ENCODE data around the gene SEMA3B. TPM values are rescaled to one million over a fixed set of nuclear protein-coding genes. Genes with fewer than 3 reads are reported as not detected.

Gene SEMA3B
- polyA plus RNA-seq, 3 donors = 0.56 TPM; not detected in 2

GRCh38 chr3:50318163-50318562 is 49.2 kb downstream of the SEMA3B start:
- Mint-ChIP-seq H3K4me3 (peak overlapping the region; percentile 66 to 85), H3K27ac (peak overlapping the region in 6 of 7 donors; percentile 15 to 92 (median 76))
- H3K27ac ChIP-seq (ENCODE audit: low read depth in 1 of 2, low read length in 2 of 2) = peak overlapping the region; percentile 18 to 81

GRCh38 chr3:50318615-50319014 is 49.7 kb downstream of the SEMA3B start:
- peak overlapping the region; percentile 66 to 85 for H3K4me3 Mint-ChIP-seq
- peak overlapping the region; percentile 18 to 81 for H3K27ac ChIP-seq (ENCODE audit: low read depth in 1 of 2, low read length in 2 of 2)
- H3K27me3 Mint-ChIP-seq (ENCODE audit: low read depth in 3 of 3) = peaks cover 0 to 8% (median 2%) of the 10 kb centered on the region in 3 donors
- peaks cover 0 to 29% of the 10 kb centered on the region in 2 donors for H3K36me3 ChIP-seq (replicated peaks in 1 of 2; ENCODE audit: control insufficient read depth in 1 of 2, insufficient read depth in 2 of 2, low read length in 2 of 2)
- H3K9ac ChIP-seq (ENCODE audit: insufficient read depth, low read length, poor library complexity, severe bottlenecking) = peak overlapping the region; percentile 54
- no peaks in the 10 kb centered on the region for H4K20me1 ChIP-seq (ENCODE audit: insufficient read depth, low read length)
- H3K36me3 Mint-ChIP-seq = peaks cover 22 to 35% of the 10 kb centered on the region in 2 donors
- H3K9me3 ChIP-seq (replicated peaks in 1 of 2; ENCODE audit: control insufficient read depth in 1 of 2, insufficient read depth in 1 of 2, low read length in 2 of 2) = no peaks in the 10 kb centered on the region
- H3K4me1 Mint-ChIP-seq = peaks cover 63% of the 10 kb centered on the region
- no peaks in the 10 kb centered on the region for H3K9me3 Mint-ChIP-seq
- peaks cover 21% of the 10 kb centered on the region for H3K79me2 ChIP-seq (ENCODE audit: insufficient read depth, low read length)
- 23% methylated on average over 8 of the region's 10 CpGs for WGBS (ENCODE audit: insufficient coverage)
- TF ChIP-seq, protein P1, sequence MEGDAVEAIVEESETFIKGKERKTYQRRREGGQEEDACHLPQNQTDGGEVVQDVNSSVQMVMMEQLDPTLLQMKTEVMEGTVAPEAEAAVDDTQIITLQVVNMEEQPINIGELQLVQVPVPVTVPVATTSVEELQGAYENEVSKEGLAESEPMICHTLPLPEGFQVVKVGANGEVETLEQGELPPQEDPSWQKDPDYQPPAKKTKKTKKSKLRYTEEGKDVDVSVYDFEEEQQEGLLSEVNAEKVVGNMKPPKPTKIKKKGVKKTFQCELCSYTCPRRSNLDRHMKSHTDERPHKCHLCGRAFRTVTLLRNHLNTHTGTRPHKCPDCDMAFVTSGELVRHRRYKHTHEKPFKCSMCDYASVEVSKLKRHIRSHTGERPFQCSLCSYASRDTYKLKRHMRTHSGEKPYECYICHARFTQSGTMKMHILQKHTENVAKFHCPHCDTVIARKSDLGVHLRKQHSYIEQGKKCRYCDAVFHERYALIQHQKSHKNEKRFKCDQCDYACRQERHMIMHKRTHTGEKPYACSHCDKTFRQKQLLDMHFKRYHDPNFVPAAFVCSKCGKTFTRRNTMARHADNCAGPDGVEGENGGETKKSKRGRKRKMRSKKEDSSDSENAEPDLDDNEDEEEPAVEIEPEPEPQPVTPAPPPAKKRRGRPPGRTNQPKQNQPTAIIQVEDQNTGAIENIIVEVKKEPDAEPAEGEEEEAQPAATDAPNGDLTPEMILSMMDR (IDR thresholded peaks at IDR 0.05) = no peak
- DNase-seq = peak; percentile 39 to 58 (median 50)
- no peaks in the 10 kb centered on the region for H3K27me3 ChIP-seq (ENCODE audit: control insufficient read depth in 2 of 2, insufficient read depth in 2 of 2, low read length in 2 of 2)
- H3K4me3 ChIP-seq (replicated peaks in 1 of 3; ENCODE audit: low read depth in 2 of 3, low read length in 3 of 3) = peak overlapping the region in 1 of 3 experiments; percentile 90
- H2AFZ ChIP-seq (ENCODE audit: insufficient read depth, low read depth, low read length, poor library complexity, severe bottlenecking) = peak overlapping the region; percentile 80
- peaks cover 57 to 66% of the 10 kb centered on the region in 2 donors for H3K4me1 ChIP-seq (ENCODE audit: control insufficient read depth in 1 of 2, insufficient read depth in 2 of 2, low read length in 2 of 2)
- peak overlapping the region; percentile 87 for H3K4me2 ChIP-seq (replicated peaks; ENCODE audit: extremely low read depth, low read length, poor library complexity, severe bottlenecking)
- intact Hi-C loops (cut with micrococcal nuclease) = no loop called here
- H3K27ac Mint-ChIP-seq = peak overlapping the region; percentile 79 to 92 (median 89)

More at GRCh38 chr3:50318163-50318562, 49.2 kb downstream of the SEMA3B start:
- DNase-seq = no peak
- Histone ChIP-seq H3K4me2 (replicated peaks; ENCODE audit: extremely low read depth, low read length, poor library complexity, severe bottlenecking) (peak overlapping the region; percentile 87), H3K27me3 (ENCODE audit: control insufficient read depth in 2 of 2, insufficient read depth in 2 of 2, low read length in 2 of 2) (no peaks in the 10 kb centered on the region), H3K4me3 (replicated peaks in 1 of 3; ENCODE audit: low read depth in 2 of 3, low read length in 3 of 3) (peak overlapping the region in 1 of 3 experiments; percentile 90), H2AFZ (ENCODE audit: insufficient read depth, low read depth, low read length, poor library complexity, severe bottlenecking) (no peak overlapping the region), H3K9me3 (replicated peaks in 1 of 2; ENCODE audit: control insufficient read depth in 1 of 2, insufficient read depth in 1 of 2, low read length in 2 of 2) (no peaks in the 10 kb centered on the region), H3K4me1 (ENCODE audit: control insufficient read depth in 1 of 2, insufficient read depth in 2 of 2, low read length in 2 of 2) (peaks cover 52 to 62% of the 10 kb centered on the region in 2 donors), H3K9ac (ENCODE audit: insufficient read depth, low read length, poor library complexity, severe bottlenecking) (no peak overlapping the region), H4K20me1 (ENCODE audit: insufficient read depth, low read length) (no peaks in the 10 kb centered on the region), H3K79me2 (ENCODE audit: insufficient read depth, low read length) (peaks cover 21% of the 10 kb centered on the region), H3K36me3 (replicated peaks in 1 of 2; ENCODE audit: control insufficient read depth in 1 of 2, insufficient read depth in 2 of 2, low read length in 2 of 2) (peaks cover 0 to 29% of the 10 kb centered on the region in 2 donors)
- WGBS (ENCODE audit: insufficient coverage) = 91% methylated on average over 11 of the region's 11 CpGs
- intact Hi-C loops (cut with micrococcal nuclease) = no loop called here
- no peaks in the 10 kb centered on the region for H3K9me3 Mint-ChIP-seq
- peaks cover 60% of the 10 kb centered on the region for H3K4me1 Mint-ChIP-seq
- peaks cover 22 to 35% of the 10 kb centered on the region in 2 donors for H3K36me3 Mint-ChIP-seq
- TF ChIP-seq, protein P1 (IDR thresholded peaks at IDR 0.05) = no peak
- H3K27me3 Mint-ChIP-seq (ENCODE audit: low read depth in 3 of 3) = peaks cover 0 to 8% (median 2%) of the 10 kb centered on the region in 3 donors

Data from CD14-positive monocyte (primary cell).